ENCODE measurements around the gene PCDH9.

Gene PCDH9

DNA sequence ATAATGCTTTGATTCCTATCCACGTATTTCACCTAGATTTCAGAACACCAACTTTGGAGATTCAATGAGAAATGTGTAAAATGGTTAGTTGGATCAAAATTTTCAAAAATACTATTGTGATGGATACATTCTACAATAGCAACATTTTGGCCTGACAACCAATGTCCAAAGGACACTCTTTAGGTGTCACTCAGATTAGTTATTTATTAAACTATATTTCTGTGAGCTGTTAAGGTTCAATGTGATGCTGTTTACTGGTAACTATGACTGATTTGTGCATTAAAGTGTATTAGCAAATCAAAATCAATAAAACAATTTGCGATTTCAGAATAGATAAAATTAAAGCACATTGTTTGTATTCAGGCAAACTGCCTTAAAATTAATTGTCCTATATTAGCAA is 149.8 kb downstream of the PCDH9 start:
- DNase-seq = no peak

DNA sequence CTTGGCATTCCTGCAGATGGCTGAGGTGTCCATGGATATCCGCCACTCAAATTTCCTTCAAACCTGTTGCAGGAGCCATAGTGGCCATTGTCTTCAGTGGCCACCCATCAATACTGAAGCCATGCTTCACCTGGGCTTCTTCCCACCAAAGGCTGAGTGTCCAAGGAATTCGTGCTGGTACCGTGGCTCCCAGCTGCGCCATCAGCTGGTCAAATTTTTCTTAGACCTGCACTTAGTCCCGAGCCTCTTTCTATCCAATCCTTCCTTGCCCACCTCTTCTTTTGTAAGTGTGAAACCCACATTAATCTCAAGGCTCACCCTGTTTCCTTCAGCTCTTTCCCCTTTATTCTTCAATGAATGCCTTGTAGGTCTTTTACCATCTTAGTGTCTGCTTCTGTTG is 152.1 kb downstream of the PCDH9 start:
- DNase-seq = no peak

- no peak for DNase-seq
These were observed 153.0 kb downstream of the PCDH9 start for GRCh38 chr13:67077132-67077531.

- no peak for DNase-seq
These were observed 153.8 kb downstream of the PCDH9 start for GRCh38 chr13:67076378-67076777.

DNA sequence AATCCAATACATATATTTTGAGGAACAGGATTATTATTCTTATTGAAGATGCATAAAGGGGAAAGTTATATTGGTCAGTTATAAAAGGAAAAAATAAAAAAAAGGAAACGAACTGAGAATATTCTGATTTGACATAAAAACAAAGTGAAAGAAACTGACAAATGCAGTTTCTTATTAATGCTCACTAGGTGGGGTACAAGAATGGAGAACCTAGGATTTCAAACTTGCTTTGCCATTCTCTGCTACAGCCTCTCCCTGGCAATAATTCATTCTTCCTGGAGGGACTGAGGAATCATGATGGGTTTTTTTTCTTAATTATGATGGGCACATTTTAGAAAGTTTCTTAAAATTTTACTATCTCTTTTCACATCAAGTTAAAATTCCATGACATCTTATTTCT is 154.9 kb downstream of the PCDH9 start:
- DNase-seq = no peak

DNA sequence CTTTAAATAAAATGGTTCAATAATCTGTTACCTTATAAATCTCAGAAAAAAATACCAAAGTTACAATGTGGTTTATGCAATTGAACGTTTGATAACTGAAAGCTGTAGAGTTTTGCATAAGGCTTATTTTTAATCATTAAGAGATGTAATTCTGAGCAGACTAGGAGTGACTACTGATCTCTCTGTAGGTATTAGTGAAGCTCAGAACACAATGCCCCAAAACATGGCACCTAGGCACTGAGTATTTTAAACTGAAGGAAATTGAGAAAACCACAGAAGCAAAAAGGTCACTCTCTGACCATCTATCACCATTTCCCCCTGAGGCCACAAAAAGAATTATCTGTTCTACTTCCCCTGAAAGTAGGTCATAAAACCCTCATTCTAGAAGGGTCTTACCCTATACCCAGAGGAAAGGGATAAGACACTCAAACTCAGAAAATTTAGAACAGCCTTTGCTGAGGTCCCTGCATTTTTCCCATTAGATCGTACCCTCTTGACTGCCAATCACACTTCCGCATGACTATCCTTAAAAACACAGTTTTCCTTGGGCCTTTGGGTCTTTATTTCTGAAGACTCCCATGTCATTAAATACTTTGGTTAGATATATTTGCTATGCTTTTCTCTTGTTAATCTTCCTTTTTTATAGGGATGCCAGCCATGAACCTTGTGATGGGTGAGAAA is 158.1 kb downstream of the PCDH9 start:
- no peak for DNase-seq

DNA sequence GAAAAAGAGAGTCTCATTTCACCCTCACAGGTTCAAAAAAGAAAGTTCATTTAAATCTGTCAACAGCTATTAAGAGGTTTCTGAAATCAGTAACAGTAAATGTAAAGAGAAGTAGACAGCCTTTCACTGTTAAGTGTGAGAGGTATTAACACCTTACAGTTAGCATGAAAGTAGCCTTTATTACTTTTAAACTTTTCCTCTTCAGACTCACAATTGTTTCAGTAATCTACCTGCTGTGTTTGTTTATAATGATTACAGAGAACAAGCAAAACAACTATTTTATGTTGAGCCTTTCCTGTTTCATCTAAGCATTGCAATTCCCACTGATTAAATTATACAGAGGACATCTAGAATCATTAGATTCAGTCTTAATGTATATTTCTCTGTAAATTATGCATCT is 159.8 kb downstream of the PCDH9 start:
- no peak for DNase-seq

DNA sequence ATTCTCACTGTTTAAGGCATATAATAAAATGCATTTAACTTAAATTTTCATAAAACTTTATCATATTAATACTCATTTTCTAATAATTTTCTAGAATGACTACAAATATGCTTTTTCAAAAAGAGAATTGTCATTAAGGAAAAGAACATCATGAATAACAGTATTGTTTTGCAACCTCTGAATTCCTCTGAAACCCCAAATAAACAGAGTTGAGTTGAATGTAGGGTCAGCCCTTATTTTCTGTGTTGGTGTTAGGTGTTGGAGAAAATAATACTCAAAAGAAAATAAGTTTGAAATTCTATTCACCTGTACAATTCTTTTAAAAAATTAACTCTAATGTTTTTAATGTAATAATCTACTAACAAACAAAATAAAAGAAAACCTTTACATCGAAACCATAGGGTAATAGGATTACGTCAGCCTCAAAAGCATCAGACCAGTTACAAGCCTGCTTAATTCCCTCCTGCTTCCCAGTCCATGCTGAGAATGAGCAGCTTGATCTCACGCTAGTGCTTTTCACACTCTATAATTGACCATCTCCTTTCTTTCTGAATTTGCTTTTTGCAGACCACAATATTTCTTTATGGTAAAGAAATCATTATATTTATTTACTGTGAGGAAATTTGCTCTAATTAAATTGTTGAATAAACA is 160.9 kb downstream of the PCDH9 start:
- DNase-seq = no peak

DNA sequence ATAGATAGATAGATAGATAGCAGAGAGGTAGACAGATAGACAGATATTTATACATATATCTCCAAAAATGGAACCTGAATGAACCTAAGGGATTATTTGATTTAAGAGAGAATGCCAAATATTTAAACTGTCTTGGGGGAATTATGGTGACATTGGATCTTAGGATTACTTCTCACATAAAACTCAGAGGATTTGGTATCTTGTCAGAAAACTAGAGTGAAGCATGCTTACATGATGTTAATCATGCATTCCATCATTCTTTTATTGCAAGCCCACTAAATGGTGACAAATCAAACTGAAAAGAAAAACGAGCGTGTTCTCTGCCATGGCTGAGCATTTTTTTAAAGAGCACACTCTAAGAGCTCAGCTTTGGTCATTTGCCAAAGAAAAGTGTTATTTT is 165.2 kb downstream of the PCDH9 start:
- DNase-seq = no peak

GRCh38 chr13:67063036-67063435 is 167.1 kb downstream of the PCDH9 start:
- DNase-seq = no peak

DNA sequence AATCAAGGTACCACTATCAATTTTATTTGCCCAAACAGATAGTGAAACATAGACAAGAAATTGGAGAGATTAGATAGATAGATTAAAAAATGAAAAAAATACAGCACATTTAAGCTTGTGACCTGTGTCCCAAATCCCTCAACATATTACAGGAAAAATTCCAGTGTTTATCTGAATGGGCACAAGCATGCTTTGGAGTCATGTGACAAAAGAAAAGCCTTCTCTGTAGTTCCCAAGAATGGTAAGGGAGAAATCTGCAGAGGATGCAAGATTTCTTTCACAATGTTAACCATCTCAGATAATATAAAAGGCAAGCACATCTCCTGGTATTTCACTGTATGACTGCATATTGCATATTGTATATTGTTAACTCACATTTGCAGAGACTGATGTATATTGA is 168.0 kb downstream of the PCDH9 start:
- DNase-seq = no peak

DNA sequence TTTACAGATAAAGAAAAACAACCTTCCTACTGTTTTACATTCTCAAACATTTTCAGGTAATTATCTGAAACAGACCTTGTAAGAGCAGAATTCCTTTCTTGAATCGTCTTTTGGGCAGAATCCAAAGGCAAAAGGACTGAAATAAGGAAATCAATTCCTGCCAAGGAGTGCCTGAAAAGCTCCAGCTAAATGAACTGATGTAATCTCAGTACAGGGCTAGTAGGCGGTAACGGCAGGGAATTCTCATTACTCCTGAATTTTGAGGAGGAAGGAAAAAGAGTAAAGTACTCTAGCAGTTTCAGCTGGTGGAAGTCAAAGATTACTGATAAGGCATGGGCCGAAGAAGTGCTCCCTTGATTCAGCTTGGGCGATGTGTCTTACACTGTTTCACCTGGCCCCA is 168.4 kb downstream of the PCDH9 start:
- DNase-seq = no peak

GRCh38 chr13:67052550-67053490 is 177.3 kb downstream of the PCDH9 start:
- DNase-seq = no peak

GRCh38 chr13:67049744-67050143 is 180.4 kb downstream of the PCDH9 start:
- DNase-seq = no peak

GRCh38 chr13:67048821-67049150 is 181.3 kb downstream of the PCDH9 start:
- no peak for DNase-seq

- no peak for DNase-seq
These were observed 181.9 kb downstream of the PCDH9 start for GRCh38 chr13:67048084-67048820.

DNA sequence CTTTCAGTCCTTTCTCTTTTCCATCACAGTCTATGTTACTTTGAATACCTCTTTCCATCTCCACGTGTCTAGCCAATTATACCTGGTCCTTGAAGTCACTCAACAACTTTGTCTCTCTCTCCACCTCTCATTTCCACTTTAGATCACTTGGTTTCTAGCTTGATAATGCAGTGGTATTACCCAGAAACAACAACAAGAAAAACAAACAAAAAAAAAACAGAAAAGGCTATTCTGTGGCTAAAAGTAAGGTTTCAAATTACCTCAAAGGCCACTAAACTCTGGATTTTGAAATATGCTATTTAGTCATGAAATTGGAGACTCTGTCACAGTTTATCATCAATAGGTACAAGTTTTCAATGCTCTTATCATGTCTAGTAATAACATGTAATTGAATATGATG is 184.8 kb downstream of the PCDH9 start:
- no peak for DNase-seq

DNA sequence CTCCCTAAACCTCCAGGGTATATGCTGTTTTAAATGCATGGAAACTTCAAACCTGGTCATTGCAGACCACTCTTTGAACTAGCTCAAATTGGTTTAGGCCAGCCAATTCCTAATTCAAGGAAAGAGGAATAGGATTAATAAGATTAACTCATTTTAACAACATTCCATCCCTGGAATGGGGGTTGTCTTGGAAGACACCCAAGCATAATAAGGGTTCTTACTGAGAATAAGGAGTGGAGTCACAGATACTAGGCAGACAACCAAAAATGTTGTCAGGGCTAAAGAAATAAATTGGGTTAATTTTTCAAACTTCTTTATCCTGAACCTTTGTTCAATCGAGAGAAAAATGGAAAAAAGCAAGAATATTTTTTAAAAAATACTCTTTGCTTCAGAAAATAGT is 186.2 kb downstream of the PCDH9 start:
- DNase-seq = no peak

DNA sequence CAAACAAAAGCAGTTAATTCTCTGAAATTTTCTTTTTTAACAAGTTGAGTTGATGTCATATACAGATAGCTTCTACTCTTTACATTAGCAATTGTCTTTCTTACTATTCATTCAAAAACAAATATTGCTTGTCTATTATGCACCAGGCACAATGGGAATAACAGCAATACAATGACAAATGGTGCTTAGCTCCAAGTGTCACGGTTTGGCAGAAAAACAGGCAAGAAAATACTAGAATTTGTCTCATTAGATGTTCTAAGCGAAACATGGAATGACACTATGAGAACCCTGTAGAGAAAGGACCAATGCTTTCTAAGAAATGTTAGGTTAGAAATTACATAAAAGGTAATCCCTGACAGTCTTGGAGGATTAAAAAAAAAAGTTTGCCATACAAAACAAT is 187.6 kb downstream of the PCDH9 start:
- DNase-seq = no peak

- DNase-seq = no peak
These were observed 193.3 kb downstream of the PCDH9 start for GRCh38 chr13:67036699-67037457.

DNA sequence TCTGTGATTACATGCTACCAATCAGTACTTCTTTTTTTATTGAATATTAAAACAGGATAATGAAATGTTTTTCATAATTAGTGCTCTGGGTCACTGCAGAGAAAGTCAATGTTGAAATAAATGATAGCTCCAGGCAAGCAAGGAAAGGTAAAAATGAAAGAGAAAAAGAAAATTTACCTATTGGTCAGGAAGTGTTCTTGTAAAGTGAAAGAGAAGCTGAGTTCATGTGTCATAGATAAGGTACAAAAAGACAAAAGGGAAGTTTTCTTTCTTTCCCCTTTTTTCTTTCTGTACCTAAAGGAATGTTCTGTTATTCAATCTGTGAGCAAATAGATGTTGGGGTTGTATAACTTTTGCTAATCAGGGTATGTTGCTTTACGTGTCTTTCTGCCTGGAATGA is 197.0 kb downstream of the PCDH9 start:
- DNase-seq = no peak

- no peak for DNase-seq
These were observed 206.8 kb downstream of the PCDH9 start for GRCh38 chr13:67023130-67023876.

Measured in activated effector memory CD4-positive, alpha-beta T cell treated with anti-CD3 and anti-CD28 coated beads, Interleukin-2, amount 50 U/mL, for 16 hours (primary cell).